GM12801 (cell line): ENCODE measurements around the gene ENTREP1.

Experiments used
- CTCF ChIP-seq: IDR thresholded peaks from one replicate; pipeline ENCODE4 v1.5.1; 2011; ENCODE audit warnings: control low read depth; ENCODE audit not compliant: insufficient read length; ENCODE audit errors: extremely low read depth

Gene ENTREP1

DNA sequence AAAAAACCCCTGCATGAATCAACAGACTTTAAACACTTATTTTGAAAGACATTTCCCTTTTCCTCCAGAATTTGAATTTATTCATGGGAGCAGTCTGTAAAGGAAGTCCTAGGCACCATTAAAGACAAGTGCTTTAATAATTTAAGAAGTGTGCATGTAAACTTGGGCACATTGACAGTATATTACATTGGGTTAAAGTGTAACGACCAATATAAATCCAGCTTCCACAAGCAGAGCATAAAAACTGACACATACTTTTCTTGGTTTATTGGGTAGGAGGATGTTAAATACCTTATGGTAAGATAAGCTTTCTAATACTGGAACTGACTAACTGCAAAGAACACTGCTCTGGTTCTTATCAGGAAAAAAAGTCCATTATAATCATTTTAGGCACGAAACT lies 1.2 kb upstream of the ENTREP1 start:
- no peak for TF ChIP-seq CTCF

DNA sequence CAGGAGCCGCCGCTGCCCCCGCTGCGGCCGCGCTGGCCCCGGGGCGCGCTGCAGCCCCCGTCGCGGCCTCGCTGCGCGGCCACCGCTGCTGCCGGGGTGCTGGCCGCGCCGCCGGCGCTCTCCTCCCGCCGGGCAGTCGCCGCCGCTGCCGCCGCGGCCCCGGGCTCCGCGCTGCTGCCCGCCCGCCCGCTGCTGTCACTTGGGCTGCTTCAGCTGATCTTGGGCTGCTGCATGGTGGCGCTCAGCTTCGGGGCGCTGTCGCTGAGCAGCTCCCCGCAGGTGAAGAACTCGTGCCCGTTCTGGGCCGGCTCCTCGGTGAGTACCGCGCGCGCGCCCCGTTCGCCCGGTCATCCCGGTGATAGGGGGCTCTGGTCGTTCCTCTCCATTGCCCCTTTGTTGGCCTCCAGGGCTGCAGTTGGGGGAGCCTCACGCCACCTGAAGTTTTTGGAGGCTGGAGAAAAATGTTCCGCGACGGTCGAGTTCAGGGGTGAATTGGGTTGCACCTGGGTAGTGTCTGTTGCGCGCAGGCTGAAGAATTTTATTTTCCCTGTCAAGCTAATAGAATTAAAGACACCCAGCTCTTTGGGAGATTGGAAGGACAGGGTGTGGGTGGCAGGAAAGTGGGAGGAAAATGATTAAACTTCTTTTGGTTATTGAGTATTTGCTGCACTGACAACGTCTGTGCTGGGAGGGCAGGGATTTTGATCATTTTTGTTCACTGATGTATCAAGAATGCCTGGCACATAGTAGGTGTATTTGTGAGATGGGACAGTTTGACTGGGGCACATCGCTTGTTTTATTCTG lies 596 bp downstream of the ENTREP1 start:
- no peak for TF ChIP-seq CTCF

DNA sequence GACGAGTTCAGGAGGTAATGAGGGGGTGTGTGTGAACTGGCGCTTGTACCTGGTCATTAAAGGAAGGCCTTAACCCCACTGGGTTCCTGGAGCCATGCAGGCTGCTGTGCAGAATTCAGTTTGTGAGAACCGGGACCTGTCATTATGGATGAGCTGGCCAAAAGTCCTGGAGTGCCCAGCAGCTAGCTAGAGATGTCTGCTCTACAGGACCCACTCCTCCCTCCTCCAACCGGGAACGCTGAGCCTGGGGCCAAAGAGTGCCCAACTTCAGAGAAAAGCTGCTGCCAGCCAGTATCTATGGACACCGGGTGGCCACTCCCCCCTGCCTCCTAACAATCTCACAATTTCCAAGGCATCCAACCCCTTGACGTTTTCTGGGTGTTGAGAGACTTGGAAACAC lies 1.2 kb downstream of the ENTREP1 start:
- no peak for TF ChIP-seq CTCF

GRCh38 chr9:69330580-69330979 lies 5.6 kb downstream of the ENTREP1 start:
- TF ChIP-seq CTCF: no peak

GRCh38 chr9:69331444-69331843 lies 6.4 kb downstream of the ENTREP1 start:
- TF ChIP-seq CTCF: no peak

DNA sequence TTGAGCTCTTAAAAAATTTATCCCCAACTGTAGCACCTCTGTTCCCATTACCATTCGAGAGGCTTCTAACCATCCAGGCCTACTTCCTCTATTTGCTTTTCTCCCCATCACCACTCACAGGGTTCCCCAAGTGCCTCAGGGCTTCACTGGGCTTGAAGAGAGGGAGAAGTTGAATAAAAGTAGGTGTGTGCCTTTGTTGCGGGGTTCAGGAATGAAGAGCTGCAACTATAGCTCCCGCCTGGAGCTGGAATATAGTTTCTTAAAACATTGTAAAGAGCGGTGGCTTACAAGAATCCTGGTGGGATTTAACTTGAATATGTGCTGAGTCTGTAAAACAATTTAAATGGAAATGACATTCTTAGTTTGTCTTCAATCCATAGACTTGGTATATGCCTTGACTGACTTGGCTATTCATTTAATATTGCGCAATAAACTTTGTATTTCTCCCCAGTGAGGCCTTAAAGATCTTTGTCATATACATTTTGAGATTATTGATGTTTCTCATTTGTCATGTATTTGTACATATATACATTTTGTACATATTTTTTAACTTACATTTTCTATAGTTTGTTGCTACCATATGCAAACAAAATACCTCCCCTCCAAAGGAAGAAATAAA lies 7.2 kb downstream of the ENTREP1 start:
- TF ChIP-seq CTCF: no peak

DNA sequence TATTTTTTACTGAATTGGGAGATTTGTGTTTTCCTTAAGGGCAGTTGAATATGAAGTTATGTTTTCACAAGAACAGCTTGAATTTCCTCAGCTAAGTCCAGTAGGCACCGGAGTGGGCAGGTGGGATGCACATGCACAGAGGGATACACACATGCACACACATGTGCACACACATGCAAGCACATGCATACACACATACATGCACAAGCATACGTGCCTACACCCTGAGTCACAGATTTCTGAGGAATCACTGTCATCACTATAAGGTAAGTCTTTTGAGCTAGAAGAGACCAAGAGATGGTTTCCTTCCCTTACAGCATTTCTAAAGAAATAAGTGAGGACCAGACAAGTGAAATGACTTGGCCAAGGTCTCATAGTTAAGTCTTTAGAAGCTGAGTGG lies 8.7 kb downstream of the ENTREP1 start:
- no peak for TF ChIP-seq CTCF
